Measurements from ENCODE around the gene MAIP1.

DNA sequence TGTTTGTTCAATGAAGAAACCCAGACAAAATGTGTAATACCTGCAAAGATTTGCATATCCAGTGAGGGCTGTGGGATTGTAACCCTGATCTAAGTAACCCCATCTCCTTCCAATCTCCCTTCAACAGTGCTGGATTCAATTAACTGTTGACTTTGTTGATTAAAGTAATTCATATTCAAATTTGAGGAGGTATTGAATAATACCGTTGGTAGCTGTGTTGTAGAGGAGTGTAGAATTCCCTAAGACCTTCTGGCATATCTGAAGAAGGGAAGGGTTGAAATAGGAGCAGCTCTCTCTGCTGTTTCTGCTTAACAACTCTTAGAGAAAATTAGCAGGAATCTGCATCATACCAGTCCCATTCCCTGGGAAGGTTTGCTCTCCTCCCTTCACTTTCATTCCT lies 28.2 kb downstream of the MAIP1 start:
- TF ChIP-seq CTCF (IDR thresholded peaks at IDR 0.05; ENCODE audit: low read depth, low read length, poor library complexity, severe bottlenecking) (no peak), EZH2phosphoT487 (IDR thresholded peaks at IDR 0.05; ENCODE audit: borderline replicate concordance, low read length) (no peak)
